ENCODE data around the gene CADPS2.

Gene CADPS2

GRCh38 chr7:122316467-122317388 lies 569.5 kb downstream of the CADPS2 start:
- Histone ChIP-seq H3K4me1 (ENCODE audit: insufficient read depth, low read length) (no peaks in the 10 kb centered on the region), H3K79me2 (ENCODE audit: insufficient read depth, low read length) (no peaks in the 10 kb centered on the region), H3K9ac (ENCODE audit: low read depth, low read length) (no peak overlapping the region), H3K4me2 (ENCODE audit: insufficient read depth, low read length) (no peak overlapping the region), H3K4me3 (ENCODE audit: low read depth in 1 of 2, low read length in 2 of 2) (no peak overlapping the region), H3K36me3 (ENCODE audit: insufficient read depth, low read length) (no peaks in the 10 kb centered on the region), H3K9me3 (ENCODE audit: insufficient read depth, low read length, severe bottlenecking) (no peaks in the 10 kb centered on the region), H2AFZ (ENCODE audit: low read depth, low read length) (no peak overlapping the region), H4K20me1 (ENCODE audit: insufficient read depth, low read length) (no peaks in the 10 kb centered on the region), H3K27ac (ENCODE audit: low read length) (no peak overlapping the region), H3K27me3 (ENCODE audit: insufficient read depth, low read length, poor library complexity) (no peaks in the 10 kb centered on the region)
- DNase-seq (no peak), ATAC-seq (ENCODE audit: insufficient read depth, low read depth) (no peak)
- TF ChIP-seq EZH2 (IDR thresholded peaks at IDR 0.05; ENCODE audit: borderline replicate concordance, low read depth, low read length, severe bottlenecking), result no peak
- TF ChIP-seq, protein P1, sequence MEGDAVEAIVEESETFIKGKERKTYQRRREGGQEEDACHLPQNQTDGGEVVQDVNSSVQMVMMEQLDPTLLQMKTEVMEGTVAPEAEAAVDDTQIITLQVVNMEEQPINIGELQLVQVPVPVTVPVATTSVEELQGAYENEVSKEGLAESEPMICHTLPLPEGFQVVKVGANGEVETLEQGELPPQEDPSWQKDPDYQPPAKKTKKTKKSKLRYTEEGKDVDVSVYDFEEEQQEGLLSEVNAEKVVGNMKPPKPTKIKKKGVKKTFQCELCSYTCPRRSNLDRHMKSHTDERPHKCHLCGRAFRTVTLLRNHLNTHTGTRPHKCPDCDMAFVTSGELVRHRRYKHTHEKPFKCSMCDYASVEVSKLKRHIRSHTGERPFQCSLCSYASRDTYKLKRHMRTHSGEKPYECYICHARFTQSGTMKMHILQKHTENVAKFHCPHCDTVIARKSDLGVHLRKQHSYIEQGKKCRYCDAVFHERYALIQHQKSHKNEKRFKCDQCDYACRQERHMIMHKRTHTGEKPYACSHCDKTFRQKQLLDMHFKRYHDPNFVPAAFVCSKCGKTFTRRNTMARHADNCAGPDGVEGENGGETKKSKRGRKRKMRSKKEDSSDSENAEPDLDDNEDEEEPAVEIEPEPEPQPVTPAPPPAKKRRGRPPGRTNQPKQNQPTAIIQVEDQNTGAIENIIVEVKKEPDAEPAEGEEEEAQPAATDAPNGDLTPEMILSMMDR (IDR thresholded peaks at IDR 0.05; ENCODE audit: borderline replicate concordance, extremely low read depth, low read length, poor library complexity, severe bottlenecking), result no peak

DNA sequence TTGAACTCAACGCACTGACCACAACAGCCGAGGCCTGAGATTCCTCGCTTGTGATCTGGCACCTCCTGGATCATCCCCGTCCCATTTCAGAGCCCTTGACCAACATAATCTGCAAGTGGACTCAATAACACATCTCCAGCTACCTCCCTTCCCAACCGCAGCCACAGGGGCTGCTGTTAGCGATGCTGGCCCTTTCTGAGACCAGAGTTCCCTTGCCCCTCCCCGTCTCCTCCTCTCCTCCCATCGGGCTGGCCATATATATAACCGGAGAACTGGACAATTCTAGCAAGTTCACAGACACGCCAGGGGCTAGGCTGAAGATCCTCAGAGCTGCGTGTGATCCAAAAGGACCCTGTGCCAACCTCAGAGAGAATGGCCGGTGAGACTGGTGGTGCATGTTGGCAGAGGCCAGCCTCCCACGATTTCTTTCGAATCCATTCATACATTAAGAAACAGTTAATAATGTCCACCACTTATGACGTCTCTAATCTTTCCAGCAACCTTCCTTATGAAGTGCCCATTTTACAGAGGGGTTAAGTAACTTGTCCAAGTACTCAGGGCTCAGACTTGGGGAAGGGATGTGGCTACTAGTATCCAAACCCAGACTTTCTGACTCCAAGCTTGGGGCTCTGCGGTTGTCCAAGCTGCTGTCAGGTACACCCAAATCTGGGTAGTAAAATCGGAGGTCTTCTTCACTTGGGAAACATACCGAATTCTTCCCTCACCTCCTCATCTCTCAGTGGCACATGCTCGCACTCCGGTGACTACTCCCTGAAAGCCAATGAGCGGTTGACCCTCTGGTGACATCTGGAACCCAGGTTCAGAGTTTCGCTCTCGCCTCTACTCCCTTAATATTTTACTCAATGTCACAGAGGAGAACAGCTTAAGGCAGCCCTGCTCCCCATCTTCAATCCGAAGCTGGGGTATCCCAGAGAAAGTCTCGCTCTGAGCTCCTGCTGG lies 570.5 kb downstream of the CADPS2 start:
- H3K79me2 ChIP-seq (ENCODE audit: insufficient read depth, low read length), result no peaks in the 10 kb centered on the region
- TF ChIP-seq EZH2 (IDR thresholded peaks at IDR 0.05; ENCODE audit: borderline replicate concordance, low read depth, low read length, severe bottlenecking), result no peak
- TF ChIP-seq, protein P1 (IDR thresholded peaks at IDR 0.05; ENCODE audit: borderline replicate concordance, extremely low read depth, low read length, poor library complexity, severe bottlenecking), result no peak
- H3K4me1 ChIP-seq (ENCODE audit: insufficient read depth, low read length), result no peaks in the 10 kb centered on the region
- no peak for DNase-seq
- no peaks in the 10 kb centered on the region for H3K36me3 ChIP-seq (ENCODE audit: insufficient read depth, low read length)
- H3K4me3 ChIP-seq (ENCODE audit: low read depth in 1 of 2, low read length in 2 of 2), result no peak overlapping the region
- no peaks in the 10 kb centered on the region for H3K9me3 ChIP-seq (ENCODE audit: insufficient read depth, low read length, severe bottlenecking)
- no peak overlapping the region for H3K27ac ChIP-seq (ENCODE audit: low read length)
- H3K9ac ChIP-seq (ENCODE audit: low read depth, low read length), result no peak overlapping the region
- H4K20me1 ChIP-seq (ENCODE audit: insufficient read depth, low read length), result no peaks in the 10 kb centered on the region
- H3K4me2 ChIP-seq (ENCODE audit: insufficient read depth, low read length), result no peak overlapping the region
- H2AFZ ChIP-seq (ENCODE audit: low read depth, low read length), result no peak overlapping the region
- no peak for ATAC-seq (ENCODE audit: insufficient read depth, low read depth)
- no peaks in the 10 kb centered on the region for H3K27me3 ChIP-seq (ENCODE audit: insufficient read depth, low read length, poor library complexity)

- TF ChIP-seq EZH2 (IDR thresholded peaks at IDR 0.05; ENCODE audit: borderline replicate concordance, low read depth, low read length, severe bottlenecking), result no peak
- TF ChIP-seq, protein P1 (IDR thresholded peaks at IDR 0.05; ENCODE audit: borderline replicate concordance, extremely low read depth, low read length, poor library complexity, severe bottlenecking), result no peak
- DNase-seq (no peak), ATAC-seq (ENCODE audit: insufficient read depth, low read depth) (no peak)
- Histone ChIP-seq H3K9me3 (ENCODE audit: insufficient read depth, low read length, severe bottlenecking) (no peaks in the 10 kb centered on the region), H2AFZ (ENCODE audit: low read depth, low read length) (no peak overlapping the region), H3K4me1 (ENCODE audit: insufficient read depth, low read length) (no peaks in the 10 kb centered on the region), H4K20me1 (ENCODE audit: insufficient read depth, low read length) (no peaks in the 10 kb centered on the region), H3K4me2 (ENCODE audit: insufficient read depth, low read length) (no peak overlapping the region), H3K4me3 (ENCODE audit: low read depth in 1 of 2, low read length in 2 of 2) (no peak overlapping the region), H3K27me3 (ENCODE audit: insufficient read depth, low read length, poor library complexity) (no peaks in the 10 kb centered on the region), H3K36me3 (ENCODE audit: insufficient read depth, low read length) (no peaks in the 10 kb centered on the region), H3K79me2 (ENCODE audit: insufficient read depth, low read length) (no peaks in the 10 kb centered on the region), H3K9ac (ENCODE audit: low read depth, low read length) (no peak overlapping the region), H3K27ac (ENCODE audit: low read length) (no peak overlapping the region)
Measured at GRCh38 chr7:122314284-122314683, 572.0 kb downstream of the CADPS2 start.
